ENCODE data around the gene BUB1B. TPM values are rescaled to one million over a fixed set of nuclear protein-coding genes. Genes with fewer than 3 reads are reported as not detected.
"Not testable (repeated sequence)": the region's sequence is repeated elsewhere in the genome, so short reads cannot be mapped to it uniquely, and the experiment has no call there.

Gene BUB1B
- total RNA-seq, 1 donor from 2014 or later, result 1.4 TPM

DNA sequence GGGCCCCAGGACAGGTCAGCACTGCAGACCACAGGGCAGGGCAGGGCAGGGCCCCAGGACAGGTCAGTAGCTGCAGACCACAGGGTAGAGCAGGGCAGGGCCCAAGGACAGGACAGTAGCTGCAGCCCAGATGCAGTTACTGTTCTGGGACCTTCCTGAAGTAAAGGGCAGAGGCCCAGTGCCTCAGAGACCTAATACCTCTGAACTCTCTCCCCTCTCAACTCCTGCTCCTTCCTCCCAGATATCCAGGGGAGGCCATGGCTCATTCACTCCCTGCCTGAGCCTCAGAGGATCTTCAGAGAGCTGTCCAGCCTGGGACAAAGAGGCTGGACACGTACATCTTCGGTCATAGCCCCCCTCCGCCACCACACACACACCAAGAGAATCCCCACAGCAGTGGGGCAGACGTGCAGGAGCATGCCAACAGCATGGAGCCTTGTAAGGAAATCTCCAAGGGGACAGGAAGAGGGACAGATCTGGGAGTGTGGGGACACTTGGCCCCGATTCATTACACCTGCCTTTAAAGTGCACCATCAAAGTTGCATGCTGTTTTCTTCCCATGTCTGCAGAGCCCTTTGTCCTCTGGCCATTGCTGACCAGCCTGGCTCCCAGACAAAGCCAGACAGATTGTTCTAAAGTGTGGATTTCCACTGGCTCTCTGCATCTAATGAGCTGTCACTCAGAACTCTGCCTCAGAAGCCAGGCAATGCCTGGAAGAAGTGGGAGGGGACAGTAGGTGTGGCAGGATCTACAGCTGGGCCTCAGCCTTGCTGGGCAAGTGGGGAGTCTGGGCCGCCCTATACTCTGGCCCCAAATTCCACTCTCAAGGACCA lies 24.2 kb upstream of the BUB1B start:
- no peak for DNase-seq (ENCODE audit: low spot score)

DNA sequence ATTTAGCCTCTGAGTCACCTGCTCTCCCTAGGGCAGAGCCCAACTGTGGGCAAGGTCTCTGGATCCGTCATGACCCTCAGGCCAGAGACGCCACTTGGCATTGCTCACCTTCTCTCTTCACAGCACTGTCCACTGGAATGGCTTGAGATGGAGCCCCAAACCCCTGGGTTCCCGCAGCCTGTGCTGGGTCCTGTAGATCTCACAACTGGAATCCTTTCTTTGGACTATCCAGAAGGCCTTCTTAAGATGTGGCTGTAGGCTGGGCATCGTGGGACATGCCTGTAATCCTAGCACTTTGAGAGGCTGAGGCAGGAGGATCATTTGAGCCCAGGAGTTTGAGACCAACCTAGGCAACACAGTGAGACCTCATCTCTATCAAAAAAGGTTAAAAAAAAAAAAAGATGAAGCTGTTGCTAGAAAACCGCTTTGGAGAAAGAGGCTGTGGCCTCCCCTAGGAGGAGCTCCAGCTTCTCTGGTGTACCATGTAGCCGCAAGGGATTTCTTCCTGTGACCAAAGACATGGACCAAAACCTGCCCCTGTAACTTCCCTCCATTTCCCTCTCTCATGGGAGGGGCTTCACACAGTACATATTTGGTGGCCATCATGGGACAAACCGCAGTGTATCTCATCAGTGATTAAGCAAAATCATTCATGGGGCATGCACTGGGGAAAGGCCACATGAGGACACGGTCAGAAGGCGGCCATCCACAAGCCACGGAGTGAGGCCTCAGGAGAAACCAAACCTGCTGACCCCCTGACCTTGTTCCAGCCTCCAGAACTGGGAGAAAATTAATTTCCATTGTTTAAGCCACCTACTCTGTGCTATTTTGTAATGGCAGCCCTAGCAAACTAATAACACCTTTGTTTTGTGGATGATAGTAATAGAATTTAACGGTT lies 23.3 kb upstream of the BUB1B start:
- DNase-seq (ENCODE audit: low spot score), result no peak

DNA sequence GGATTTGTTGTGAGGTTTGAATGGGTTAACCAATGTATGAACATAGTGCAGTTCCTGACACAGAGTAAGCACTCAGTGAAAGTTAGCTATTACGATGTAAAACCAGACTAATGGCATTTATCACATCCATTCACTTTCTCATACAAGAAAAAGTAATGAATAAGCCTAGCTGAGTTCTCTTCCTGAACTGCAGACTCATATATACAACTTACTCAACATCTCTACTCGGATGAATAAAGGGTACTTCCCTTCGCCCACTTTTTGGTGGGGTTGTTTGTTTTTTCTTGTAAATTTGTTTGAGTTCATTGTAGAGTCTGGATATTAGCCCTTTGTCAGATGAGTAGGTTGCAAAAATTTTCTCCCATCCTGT lies 22.7 kb upstream of the BUB1B start:
- not testable (repeated sequence) for DNase-seq (ENCODE audit: low spot score)

DNA sequence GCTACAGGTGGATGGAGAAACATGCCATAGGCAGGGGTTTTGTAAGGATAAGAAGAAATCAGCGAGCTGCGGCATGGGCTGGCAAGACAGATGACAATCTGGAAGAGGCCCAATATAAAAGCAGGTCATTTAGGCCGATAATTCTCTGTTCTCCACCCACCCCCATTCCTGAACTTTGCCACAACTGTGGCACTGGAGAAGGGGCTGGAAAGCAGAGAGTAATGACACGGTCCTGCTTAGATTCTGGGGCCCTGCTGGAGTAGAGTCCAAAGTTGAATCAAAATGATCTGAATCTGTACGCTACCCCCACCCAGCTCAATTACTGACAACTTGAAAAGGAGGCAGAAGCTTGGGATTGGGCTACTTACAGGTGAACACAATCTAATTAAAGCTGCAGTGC lies 18.4 kb upstream of the BUB1B start:
- no peak for DNase-seq (ENCODE audit: low spot score)

DNA sequence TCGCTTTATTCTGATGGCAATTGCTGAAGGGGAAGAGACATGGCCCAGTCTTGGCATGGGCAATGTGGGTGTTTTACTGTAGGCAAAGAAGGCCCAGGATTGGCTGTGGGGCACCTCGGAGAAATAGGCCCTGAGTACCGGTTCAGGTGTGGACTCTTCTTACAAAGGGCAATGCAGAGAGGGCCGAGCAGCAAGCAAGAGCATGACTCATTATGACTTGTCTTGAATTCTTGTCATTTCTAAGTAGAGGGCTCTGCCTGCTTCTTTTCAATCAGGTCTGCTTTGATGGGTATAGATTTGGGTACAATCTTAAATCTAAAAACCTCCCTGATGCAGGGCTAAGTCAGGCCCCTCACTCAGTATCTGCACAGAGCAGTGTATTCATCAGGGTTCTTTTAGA lies 14.8 kb upstream of the BUB1B start:
- DNase-seq (ENCODE audit: low spot score), result no peak

DNA sequence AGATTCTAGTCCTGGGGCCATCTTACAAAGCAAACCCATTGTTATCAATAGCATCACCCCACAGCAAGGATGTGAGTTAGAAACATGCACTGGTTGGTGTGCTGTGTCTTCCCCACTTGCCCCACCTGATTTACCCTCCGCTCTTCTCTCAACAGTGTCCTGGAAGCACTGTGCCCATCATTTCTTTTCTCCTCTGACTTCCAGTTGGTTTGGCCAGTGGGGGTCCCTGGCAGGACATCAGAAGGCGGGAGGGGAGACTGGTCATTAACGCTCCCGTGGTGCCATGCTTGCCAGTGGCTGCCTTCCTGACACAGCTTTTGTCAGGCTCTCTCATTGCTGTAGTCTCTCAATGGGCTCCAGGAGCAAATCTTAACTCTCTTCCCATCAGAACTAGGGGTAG lies 11.5 kb upstream of the BUB1B start:
- no peak for DNase-seq (ENCODE audit: low spot score)

DNA sequence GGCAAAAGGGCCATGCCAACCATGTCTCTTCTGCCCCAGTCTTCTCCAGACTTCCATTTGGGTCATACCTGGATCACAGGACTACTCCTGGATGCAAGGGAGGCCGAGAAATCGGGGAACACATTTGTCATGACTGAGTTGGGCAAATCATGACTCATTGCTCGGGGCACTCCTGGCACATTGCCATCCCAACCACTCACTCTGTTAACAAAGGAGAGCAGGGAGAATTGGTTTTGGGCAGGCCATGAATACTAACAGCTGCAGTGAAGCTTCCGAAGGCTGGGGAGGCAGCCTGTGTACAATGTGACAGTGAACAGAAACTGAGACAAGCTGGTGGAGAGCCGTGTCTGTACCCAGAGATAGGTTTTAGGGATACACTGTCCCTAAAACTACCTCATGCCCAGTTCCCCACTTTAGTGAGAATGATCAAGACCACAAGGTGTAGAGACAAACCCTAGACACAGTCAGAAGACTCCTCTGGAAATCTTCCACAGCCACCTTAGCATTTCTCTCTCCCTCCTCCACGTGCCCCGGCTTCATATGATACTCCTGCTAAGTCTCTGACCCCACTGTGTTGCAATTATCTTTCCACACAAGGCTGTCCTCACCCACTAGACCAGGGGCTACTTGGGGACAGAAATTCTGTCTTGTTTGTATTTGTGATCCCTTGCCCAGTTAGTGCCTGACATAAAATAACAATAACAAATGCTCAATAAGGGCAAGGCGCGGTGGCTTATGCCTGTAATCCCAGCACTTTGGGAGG lies 10.5 kb upstream of the BUB1B start:
- DNase-seq (ENCODE audit: low spot score), result no peak

DNA sequence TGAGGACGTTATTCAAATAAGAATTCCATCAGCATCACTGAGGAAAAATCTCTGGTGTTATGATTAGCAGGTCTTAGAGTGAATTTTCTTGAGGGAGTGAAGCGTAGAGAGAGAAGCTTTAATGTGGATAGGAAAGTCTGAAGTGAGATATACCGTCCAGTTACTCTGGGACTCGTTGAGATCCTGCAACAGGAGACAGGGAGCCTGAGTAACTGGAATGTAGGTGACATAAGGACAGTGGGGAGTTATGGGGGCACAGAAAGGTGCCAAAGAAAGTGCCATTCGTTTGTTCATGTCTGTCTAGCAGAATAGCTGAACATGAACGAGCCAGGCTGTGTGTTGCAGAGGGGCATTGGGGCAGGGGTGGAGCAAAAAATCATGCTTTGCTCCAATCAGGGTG lies 9.4 kb upstream of the BUB1B start:
- no peak for DNase-seq (ENCODE audit: low spot score)

DNA sequence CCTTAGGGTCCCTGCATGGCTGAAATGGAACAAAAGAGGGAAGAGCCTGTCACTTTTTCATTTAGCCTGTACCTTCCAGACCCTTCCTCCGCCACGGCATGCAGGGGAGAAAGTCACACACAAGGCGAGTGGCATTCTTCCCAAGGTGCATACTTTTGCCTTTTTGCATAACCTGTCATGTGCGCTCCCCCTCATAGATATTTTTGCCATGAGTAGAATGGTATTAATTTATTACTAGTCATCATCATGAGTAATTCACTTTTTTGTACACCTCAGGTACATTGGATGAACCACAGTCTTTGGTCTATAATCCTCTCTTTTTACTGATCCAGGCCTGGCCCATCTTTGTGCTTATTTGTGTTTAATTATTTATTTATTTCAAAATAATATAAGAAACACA lies 8.9 kb upstream of the BUB1B start:
- DNase-seq (ENCODE audit: low spot score), result no peak

DNA sequence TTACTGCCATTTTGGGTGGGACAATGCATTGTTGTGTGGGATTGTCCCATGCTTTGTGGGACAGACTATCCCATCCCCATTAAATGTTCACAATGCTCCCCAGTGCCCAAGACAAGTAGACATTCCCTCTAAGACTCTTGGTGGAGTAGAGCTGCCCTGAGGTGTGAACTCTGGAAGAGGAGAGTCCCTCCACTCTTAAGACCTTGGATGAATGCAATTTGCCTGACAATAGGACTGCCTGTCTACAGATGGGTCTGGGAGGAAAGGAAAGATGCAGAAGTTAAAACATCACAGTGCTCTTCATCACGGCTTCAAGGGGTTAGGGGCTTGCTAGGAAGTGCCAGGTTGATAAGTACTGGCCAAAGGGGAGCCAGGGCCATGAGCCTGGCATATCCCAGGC lies 6.0 kb upstream of the BUB1B start:
- DNase-seq (ENCODE audit: low spot score), result not testable (repeated sequence)

DNA sequence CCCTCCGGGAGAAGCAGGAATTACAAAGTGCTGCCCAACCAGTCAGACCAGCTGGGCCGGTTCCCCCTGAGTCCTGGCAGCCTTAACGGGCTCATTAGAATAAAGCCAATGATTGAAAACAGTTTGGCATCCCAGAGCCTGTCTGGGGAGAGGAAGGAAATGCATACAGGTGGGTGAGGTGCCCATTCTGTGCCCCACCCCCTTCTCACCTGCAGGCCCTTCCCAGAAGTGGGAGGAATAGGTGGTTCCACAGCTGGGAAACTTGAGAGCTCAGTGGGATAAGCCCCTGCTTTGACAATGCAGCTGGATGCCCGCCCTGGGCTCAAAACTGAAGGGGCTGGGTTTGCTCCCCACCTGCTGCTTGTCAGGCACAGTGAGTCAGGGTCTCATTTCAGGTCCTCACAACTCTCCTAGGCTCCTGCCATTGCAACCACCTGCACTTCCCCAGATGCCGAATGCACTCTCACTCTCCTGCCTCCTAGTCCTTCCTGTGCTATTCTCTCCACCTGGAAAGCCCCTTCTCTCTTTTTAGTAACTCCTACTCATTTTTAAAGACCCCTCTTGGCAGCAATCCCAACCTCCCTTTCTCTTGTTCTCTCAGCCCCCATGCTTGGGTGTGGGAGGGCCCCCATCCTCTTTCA lies 5.5 kb upstream of the BUB1B start:
- peak; percentile 66 for DNase-seq (ENCODE audit: low spot score)

DNA sequence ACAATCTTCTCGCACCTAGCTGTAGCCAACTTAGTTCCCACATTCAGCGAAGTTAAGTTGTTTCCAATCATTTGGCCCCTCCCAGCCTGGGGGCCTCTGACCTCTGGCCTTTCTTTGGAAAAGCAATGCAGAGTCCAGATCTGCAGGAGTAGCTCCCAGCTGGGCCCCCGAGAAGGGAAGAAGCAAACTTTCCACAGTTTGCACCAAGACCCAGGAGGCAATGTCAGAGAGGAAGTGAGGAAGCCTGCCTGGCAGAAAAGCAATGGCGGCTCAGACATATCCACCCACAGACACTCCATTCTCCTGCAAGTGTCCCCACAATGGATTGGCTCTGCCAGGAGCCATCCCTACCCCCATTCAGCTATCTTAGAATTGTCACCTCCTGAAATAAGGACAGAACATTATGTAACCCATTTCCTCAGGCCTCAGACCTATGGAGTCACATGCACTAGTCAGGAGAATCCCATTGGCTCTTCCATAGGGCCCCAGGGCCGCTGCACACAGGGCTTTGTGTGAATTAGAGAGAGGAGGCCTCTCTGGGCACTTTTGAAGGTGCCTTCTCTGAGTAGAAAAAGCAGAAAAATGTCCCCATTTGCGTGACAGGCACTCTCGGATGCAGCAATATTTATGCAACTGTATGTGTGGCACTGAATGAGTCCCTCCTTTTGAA lies 3.0 kb upstream of the BUB1B start:
- no peak for DNase-seq (ENCODE audit: low spot score)

DNA sequence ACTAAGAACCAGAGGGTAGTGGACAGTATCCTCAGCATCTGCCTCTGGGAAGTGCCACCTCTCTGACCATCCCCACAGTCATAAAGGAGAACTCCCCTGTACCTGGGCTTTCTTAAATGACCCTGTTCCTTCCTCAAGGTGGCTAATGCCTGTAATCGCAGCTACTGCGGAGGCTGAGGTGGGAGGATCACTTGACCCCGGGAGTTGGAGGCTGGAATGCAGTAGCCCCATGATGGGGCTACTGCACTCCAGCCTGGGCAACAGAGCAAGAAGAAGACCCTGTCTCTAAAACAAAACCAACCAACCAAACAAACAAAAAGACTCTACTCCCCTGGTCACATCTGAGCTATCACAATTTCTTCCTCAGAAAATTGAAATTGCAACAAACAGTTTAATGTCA lies 848 bp upstream of the BUB1B start:
- no peak for DNase-seq (ENCODE audit: low spot score)

DNA sequence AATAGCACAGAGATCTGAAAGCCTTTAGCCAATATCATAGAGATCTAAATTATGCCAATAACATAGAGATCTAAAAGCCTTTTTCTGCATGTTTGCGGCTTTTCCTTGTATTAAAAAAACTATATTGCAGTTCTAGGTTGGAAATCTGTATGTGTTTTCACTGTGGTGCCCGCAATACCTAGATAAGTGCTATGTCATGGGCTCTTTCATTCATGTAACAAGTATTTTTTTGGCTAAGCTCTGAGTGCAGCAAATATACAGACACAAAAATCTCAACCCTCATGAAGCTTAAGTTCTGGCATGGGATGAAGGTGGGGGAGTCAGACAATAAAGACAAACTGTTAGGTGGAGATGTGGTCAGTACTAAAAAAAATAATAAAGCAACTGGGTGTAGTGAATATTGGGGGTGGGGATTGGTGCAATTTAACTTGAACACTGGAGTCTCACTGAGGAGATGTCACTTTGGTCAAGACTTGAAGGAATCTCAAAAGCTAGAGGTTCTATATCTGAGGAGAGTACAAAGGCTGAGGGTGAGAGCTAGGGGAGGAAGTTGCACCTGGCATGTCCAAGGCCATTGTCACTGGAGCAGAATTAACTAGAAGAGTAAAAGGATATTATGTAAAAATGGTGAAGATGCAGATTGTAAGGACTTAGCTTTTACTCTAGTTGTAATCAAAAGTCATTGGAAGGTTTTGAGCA lies 973 bp downstream of the BUB1B start:
- DNase-seq (ENCODE audit: low spot score), result no peak

DNA sequence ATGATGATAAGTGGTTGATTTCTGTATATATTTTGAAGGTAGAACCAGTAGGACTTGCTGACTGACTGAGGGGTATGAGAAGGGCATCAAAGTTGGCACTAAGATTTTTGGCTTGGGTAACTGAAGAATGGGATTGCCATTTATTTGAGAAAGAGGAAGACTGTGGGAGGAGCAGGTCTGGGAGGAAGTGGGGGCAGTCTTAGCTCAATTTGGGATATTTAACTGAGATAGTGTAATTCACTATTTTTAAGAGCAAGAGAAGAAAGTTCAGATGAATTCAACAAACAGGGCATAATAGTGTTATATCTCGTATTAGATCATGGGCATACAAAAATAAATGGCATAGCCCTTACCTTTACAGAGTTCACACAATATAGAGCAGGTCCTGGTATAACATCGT lies 1.7 kb downstream of the BUB1B start:
- no peak for DNase-seq (ENCODE audit: low spot score)

DNA sequence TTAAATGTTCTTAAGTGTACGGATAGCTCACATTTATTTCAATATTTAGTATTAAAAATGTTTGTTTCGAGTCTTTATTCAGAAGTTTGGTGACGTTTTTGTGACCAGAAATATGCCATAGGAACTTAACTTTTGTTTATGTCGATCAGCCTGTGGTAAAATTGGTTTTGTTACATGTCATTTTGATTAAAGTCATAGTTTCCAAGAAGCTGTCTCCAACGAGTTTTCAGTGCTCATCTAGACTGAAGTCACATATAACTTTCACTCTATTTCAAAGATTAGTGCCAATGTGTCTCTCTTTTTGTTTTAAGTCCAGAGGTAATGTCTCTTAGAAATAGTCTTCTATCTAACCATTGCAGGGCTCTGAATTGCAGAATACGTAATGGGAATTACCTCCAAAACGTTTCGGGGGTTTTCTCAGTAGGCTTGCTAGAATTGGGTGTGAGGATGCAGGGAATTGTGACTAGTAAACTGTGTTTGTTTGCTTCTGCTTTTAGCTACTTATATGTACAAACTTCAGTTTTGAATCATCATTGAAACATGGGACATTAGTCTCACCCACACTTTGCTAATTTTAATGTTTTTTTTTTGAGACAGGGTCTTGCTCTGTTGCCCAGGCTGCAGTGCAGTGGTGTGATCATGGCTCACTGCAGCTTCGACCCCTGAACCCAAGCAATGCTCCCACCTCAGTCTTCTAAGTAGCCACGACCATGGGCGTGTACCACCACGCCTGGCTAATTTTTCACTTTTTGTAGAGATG lies 3.0 kb downstream of the BUB1B start:
- DNase-seq (ENCODE audit: low spot score), result no peak

DNA sequence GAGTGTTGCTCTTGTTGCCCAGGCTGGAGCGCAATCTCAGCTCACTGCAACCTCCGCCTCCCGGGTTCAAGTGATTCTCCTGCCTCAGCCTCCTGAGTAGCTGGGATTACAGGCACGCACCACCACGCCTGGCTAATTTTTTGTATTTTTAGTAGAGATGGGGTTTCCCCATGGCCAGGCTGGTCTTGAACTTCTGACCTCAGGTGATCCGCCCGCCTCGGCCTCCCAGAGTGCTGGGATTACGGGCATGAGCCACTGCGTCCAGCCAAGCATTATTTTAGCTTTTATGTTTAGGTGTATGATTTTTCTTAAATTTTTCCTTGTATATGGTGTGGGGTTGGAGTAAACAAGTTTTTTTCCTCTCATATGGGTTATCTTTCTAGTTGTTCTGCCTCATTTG lies 6.5 kb downstream of the BUB1B start:
- DNase-seq (ENCODE audit: low spot score), result not testable (repeated sequence)

DNA sequence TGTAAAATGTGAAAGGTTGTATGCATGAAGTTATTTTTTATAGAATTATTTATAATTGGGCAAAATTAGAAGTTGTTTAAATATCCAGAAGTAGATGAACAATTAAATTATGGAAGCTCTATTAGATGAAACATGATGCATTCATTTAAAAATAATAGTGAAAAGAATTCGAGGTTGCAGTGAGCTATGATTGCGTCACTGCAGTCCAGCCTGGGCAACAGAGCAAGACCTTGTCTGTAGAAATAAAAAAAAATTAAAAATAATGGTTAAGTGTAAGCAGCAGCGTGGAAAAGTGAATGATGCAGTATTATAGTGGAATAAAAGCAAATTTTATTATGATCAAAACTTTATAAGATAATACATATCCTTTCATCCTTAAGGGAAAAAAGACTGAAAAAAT lies 14.3 kb downstream of the BUB1B start:
- no peak for DNase-seq (ENCODE audit: low spot score)

DNA sequence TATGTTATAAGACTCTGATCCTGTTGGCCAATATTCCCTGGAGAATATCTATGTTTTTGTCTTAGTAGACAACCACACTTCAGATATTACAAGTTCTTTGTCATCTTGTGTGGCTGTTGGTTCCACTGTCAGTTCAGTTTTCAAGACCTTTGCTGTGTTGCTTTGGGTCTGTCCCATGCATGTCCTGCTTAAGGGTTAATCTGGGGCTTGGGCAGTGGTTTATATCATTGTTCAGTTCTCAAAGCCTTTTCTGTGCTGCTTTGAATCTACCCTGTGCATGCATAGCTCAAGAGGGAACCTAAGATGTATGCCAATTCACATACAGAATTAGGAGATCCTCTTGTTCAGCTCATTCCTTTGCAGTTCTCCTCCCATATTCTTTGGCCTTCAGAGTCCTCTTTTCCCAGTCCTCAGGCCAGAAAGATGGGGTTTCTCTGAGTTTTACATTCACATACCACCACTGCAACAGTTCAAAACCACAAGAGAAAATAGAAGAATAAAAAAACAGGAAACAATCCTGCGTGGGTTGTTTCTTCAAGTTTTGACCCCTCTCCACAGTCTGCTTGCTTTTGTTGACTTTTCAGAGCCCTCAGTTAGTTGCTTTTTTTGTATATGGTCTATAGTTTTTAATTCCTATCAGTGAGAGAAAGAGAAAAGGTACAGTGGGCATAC lies 21.6 kb downstream of the BUB1B start:
- no peak for DNase-seq (ENCODE audit: low spot score)
